Spinal cord (tissue), 10 donors: ENCODE results near the gene SLC22A2. TPM values are rescaled to one million over a fixed set of nuclear protein-coding genes. Genes with fewer than 3 reads are reported as not detected.

Experiments
- DNase-seq, 6 donors: peaks; one replicate each; pipeline versions ENCODE4 v3.0.0 to v3.0.0-alpha.2; 2013 to 2015; ENCODE audit warnings: low spot score in 6 of 6, low read depth in 4 of 6
- H3K27ac ChIP-seq: one replicate; pipeline ENCODE4 v1.5.1; 2013; ENCODE audit warnings: low read depth, low read length, control low read depth
- H3K27me3 ChIP-seq: one replicate; pipeline ENCODE4 v1.6.1; 2013; ENCODE audit warnings: low read length; ENCODE audit not compliant: control insufficient read depth, insufficient read depth
- H3K36me3 ChIP-seq: one replicate; pipeline ENCODE4 v1.6.1; 2013; ENCODE audit warnings: low read length; ENCODE audit not compliant: control insufficient read depth, insufficient read depth
- H3K4me1 ChIP-seq: one replicate; pipeline ENCODE4 v1.6.1; 2013; ENCODE audit warnings: low read length; ENCODE audit not compliant: control insufficient read depth, insufficient read depth
- H3K4me3 ChIP-seq: one replicate; pipeline ENCODE4 v1.5.1; 2013; ENCODE audit warnings: low read depth, low read length, control low read depth
- H3K9me3 ChIP-seq: one replicate; pipeline ENCODE4 v1.6.1; 2013; ENCODE audit warnings: low read length; ENCODE audit not compliant: control insufficient read depth, insufficient read depth
- WGBS: methylation state at CpG from one replicate; pipeline ENCODE4 v1.1.5; 2013; ENCODE audit warnings: missing lambda C conversion rate; ENCODE audit not compliant: insufficient coverage; 5-methylcytosine and 5-hydroxymethylcytosine counted together
- polyA plus RNA-seq, 2 donors: library from polyadenylated mRNA; unstranded; fragments of 120-200 nt; gene quantifications; one replicate each; pipeline ENCODE4 v1.2.1, GENCODE V29; 2013; ENCODE audit not compliant: insufficient read length in 2 of 2
- total RNA-seq, 2 donors: library from RNA; depleted of rRNA in 1 of 2; stranded (reverse); fragments of 120-200 nt in 1 of 2; fragments of >200 nt in 1 of 2; gene quantifications; one replicate each; pipeline versions ENCODE4 v1.2.3 to v1.2.4, GENCODE V29; 2013 to 2014
- donor health status: healthy.

The SLC22A2 gene
- total and polyA plus RNA-seq, 4 donors = 1.2 to 39.2 (median 6.4) TPM

DNA sequence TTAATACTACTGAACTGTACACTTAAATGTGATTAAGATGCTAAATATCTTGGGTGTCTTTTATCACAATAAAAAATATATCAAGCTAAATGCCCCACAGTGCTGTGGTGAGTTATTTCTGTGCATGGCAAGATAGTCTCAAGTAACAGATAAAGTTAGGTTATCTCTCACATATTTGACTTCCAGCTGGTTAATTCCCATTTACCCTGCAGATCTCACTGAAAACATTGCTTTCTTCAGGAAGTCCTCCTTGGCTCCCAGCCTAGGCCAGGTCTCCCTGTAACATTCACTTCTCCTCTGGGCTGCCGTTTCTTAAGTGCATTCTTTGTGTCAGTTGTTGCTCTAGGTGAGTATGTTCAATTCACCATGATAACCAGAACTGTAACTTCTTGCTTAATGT, 77.9 kb downstream of the SLC22A2 start:
- H3K27me3 ChIP-seq = no peaks in the 10 kb centered on the region
- H3K4me3 ChIP-seq = no peak overlapping the region
- no peaks in the 10 kb centered on the region for H3K4me1 ChIP-seq
- no peaks in the 10 kb centered on the region for H3K9me3 ChIP-seq
- WGBS = no CpG with 5 or more reads among the region's 1 CpG
- H3K27ac ChIP-seq = no peak overlapping the region
- no peaks in the 10 kb centered on the region for H3K36me3 ChIP-seq
- DNase-seq = no peak

DNA sequence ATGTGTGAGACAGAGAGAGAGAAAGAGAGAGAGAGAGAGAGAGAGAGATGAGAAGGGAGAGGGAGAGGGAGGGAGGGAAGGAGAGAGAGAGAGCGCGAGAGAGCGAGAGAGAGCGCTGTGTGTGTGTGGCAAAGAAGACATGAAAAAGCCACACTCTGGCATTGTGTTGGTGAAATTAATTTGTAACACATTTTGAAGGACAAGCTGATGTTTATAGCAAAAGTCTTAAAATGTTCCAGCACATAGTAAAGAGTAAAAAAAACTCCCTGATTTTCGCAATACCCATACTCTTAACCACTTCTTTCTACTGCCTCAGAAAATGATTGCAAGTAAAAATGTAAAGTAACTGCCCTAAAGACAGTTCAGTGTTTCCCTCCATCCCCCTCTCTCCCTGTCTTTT, 80.3 kb downstream of the SLC22A2 start:
- DNase-seq = peak in 1 of 6 donors; percentile 12
- H3K27me3 ChIP-seq = no peaks in the 10 kb centered on the region
- H3K4me1 ChIP-seq = no peaks in the 10 kb centered on the region
- H3K27ac ChIP-seq = no peak overlapping the region
- H3K4me3 ChIP-seq = no peak overlapping the region
- no peaks in the 10 kb centered on the region for H3K9me3 ChIP-seq
- 81% methylated on average over 3 of the region's 5 CpGs for WGBS
- no peaks in the 10 kb centered on the region for H3K36me3 ChIP-seq

DNA sequence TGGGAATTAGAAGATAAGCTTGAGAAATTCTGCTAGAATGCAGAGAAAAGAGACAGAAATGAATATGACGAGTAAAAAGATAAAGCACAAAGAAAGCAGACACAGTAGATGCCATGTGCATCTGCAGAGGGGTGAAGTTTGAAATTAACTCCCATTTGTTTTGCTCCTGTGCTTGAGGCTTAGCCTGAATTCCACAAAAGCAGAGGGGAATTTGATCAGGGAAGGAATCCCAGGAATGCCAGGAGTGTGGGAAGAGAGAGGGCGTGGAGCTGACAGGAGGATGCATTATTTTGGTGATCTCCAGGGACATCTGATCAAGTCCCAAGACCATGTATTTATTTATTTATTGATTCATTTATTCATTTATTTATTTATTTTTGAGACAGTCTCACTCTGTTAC, 81.4 kb downstream of the SLC22A2 start:
- WGBS = 89% methylated on average over 1 of the region's 2 CpGs
- Histone ChIP-seq H3K4me1 (no peaks in the 10 kb centered on the region), H3K4me3 (no peak overlapping the region), H3K36me3 (no peaks in the 10 kb centered on the region), H3K9me3 (no peaks in the 10 kb centered on the region), H3K27ac (no peak overlapping the region), H3K27me3 (no peaks in the 10 kb centered on the region)
- DNase-seq = no peak

DNA sequence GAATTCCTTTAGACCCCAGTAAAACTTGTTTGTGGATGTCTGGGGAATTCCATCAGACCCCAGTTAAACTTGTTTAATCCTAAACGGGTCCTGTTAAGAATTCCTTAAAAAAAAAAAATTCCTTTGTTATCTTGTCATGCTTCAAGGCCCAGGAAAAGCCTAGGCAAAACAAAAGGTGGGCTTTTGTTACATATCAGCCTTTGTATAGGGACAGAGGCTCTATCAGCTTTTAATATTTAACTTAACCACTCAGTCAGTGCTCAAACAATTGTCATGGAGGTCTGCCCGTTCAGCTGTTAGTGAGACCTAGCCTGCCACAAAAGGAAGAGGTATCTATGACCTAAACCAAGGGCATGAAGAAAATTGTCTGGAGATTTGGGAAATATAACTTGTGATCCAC, 83.9 kb downstream of the SLC22A2 start:
- H3K9me3 ChIP-seq = no peaks in the 10 kb centered on the region
- H3K36me3 ChIP-seq = no peaks in the 10 kb centered on the region
- no peak overlapping the region for H3K27ac ChIP-seq
- no peak overlapping the region for H3K4me3 ChIP-seq
- no peaks in the 10 kb centered on the region for H3K27me3 ChIP-seq
- no peaks in the 10 kb centered on the region for H3K4me1 ChIP-seq
- 67% methylated on average over 1 of the region's 2 CpGs for WGBS
- DNase-seq = no peak

DNA sequence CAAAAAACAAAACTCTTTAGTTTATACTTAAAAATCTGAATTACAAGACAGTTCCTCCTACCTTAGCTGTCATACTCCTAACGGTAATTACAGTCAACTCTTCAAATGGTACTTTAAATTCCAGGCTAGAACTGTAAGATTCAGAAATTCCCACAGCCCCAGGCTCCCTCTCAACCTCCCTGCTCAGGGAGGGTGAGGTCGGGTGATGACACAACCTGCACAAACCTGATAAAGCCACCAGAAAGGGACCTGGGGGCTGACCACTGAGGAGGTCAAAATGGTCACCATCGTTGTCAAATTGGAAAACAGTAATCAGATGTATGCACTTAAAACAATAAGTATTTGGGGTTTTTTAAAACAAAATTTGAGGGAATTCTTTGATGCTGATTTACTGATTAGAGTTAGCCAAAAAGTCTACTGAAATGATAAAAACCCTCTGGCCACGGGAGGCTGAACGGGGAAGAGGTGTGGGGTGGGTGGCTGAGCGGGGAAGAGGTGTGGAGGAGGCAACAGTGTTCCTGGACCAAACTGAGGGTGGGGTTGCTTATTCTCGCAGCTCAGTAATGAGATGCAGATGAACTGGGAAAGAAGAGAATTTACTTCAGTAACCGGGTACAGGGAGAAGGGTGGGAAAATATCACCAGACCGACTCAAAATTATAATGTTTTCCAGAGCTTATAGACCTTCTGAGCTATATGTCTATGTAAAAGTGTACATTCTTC, 84.7 kb downstream of the SLC22A2 start:
- Histone ChIP-seq H3K9me3 (no peaks in the 10 kb centered on the region), H3K27me3 (no peaks in the 10 kb centered on the region), H3K36me3 (no peaks in the 10 kb centered on the region), H3K4me3 (no peak overlapping the region), H3K4me1 (no peaks in the 10 kb centered on the region), H3K27ac (no peak overlapping the region)
- no peak for DNase-seq
- WGBS = 70% methylated on average over 5 of the region's 9 CpGs

DNA sequence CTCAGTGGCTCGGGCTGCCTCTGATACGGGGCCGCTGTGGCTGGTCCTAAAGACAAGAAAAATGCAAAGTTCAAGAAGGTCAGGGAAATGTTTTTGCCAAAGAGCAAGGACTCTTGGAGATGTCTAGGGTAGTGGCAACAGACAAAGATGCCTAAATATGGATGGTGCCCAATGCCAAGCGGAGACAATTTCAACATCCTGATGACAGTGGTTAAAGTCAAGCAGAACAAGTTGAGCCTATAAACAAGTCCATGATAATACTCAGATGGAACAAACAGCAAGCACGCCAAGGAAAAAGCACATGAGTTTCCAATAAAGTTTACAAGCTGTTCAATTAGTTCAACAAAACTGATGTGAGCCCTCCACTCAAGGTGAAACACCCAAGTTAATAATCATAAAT, 85.9 kb downstream of the SLC22A2 start:
- no peaks in the 10 kb centered on the region for H3K9me3 ChIP-seq
- 95% methylated on average over 4 of the region's 5 CpGs for WGBS
- DNase-seq = no peak
- H3K4me1 ChIP-seq = no peaks in the 10 kb centered on the region
- no peak overlapping the region for H3K4me3 ChIP-seq
- H3K27ac ChIP-seq = no peak overlapping the region
- H3K27me3 ChIP-seq = no peaks in the 10 kb centered on the region
- no peaks in the 10 kb centered on the region for H3K36me3 ChIP-seq

DNA sequence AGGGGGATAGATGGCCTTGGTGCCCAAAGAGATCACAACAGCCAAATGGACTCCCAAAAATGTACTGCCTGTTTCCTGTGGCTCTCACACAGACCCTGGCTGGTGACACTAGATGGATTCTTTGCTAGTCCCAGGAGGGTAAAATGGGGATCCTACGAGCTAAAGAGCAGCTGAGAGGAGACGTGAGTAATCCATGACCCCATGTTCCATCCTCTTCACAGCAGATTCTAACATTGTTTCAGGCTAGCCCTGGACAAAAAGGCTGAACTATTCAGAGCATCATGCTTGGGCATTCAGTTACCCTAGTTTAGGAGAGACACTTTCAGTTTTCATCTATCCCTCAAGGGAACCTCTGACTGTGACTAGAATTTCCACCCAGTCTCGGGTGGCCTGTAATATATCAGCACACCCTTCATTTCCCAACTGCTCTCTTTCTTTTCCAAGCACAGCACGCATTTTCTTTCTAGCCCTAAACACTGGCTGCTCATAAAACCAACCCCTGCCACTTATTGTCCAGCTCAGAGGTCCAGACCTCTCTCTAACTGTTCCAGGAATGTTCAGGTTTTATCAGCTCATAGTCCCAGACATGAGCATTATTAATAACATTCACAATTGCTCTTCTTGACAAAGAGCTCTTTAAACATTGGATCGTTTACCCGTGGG, 88.5 kb downstream of the SLC22A2 start:
- H3K27ac ChIP-seq = no peak overlapping the region
- H3K27me3 ChIP-seq = no peaks in the 10 kb centered on the region
- peak in 1 of 6 donors; percentile 24 for DNase-seq
- H3K4me3 ChIP-seq = no peak overlapping the region
- H3K36me3 ChIP-seq = no peaks in the 10 kb centered on the region
- no peaks in the 10 kb centered on the region for H3K9me3 ChIP-seq
- no peaks in the 10 kb centered on the region for H3K4me1 ChIP-seq
- WGBS = 38% methylated on average over 4 of the region's 6 CpGs

DNA sequence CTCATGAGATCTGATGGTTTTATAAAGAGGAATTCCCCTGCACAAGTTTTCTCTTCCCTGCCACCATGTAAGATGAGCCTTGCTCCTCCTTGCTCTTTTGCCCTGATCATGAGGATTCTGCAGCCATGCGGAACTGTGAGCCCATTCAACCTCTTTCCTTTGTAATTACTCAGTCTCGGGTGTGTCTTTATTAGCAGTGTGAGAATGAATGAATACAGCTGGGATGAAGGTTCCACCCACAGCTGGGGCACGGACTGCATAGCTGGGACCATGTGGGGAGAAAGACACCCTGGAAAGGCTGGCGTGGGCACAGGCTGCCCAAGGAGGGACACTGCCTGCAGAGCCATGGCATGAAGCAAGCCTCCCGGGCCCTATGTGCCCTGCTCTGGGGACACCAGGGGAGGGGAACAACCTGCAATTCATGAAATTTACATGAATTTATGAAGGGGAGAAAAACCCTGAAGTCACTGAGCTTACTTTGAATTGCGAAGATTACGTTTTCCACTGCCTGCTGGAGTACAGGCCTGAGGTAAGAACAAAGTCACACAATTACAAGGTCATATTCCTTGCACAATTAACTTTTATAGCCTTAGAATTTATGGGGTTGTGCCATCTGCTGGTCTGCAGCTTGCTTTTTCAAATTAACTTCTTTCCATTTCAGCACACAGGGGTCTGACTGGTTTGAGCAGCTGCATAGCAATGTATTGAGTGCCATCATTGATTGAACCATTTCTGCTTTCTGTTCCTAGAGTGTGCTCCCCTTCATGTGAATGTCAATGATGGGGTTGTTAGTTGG, 90.8 kb downstream of the SLC22A2 start:
- H3K4me3 ChIP-seq = no peak overlapping the region
- no peaks in the 10 kb centered on the region for H3K36me3 ChIP-seq
- WGBS = 57% methylated on average over 3 of the region's 7 CpGs
- no peak overlapping the region for H3K27ac ChIP-seq
- DNase-seq = peak in 2 of 6 donors; percentile 32 to 91
- H3K4me1 ChIP-seq = no peaks in the 10 kb centered on the region
- no peaks in the 10 kb centered on the region for H3K27me3 ChIP-seq
- H3K9me3 ChIP-seq = no peaks in the 10 kb centered on the region
